ENCODE results near the gene FOXD2. TPM values are rescaled to one million over a fixed set of nuclear protein-coding genes. Genes with fewer than 3 reads are reported as not detected.

The FOXD2 gene
- total and polyA plus RNA-seq, 7 donors, result 0.04 to 0.13 (median 0.04) TPM

GRCh38 chr1:47442842-47443529, 5.1 kb downstream of the FOXD2 start:
- H3K27me3 ChIP-seq (ENCODE audit: insufficient read depth in 3 of 3, low read length in 2 of 3), result peaks cover 0 to 94% (median 66%) of the 10 kb centered on the region in 3 donors
- 70 to 80% (median 78%) methylated on average over 9 of the region's 9 CpGs for WGBS, 3 donors
- H3K36me3 ChIP-seq (ENCODE audit: insufficient read depth in 1 of 2, low read depth in 1 of 2), result no peaks in the 10 kb centered on the region
- no peak for TF ChIP-seq CTCF (IDR thresholded peaks at IDR 0.05)
- ATAC-seq, result no peak
- intact Hi-C loops (cut with DNase I), result no loop called here
- no peak for DNase-seq
- H3K9me3 ChIP-seq, result no peaks in the 10 kb centered on the region
- H3K4me3 ChIP-seq, result no peak overlapping the region
- H3K27ac ChIP-seq, result no peak overlapping the region
- peaks cover 5% of the 10 kb centered on the region for H3K4me1 ChIP-seq

- Histone ChIP-seq H3K36me3 (ENCODE audit: insufficient read depth in 1 of 2, low read depth in 1 of 2) (no peaks in the 10 kb centered on the region), H3K4me1 (peaks cover 5% of the 10 kb centered on the region), H3K27ac (no peak overlapping the region), H3K27me3 (ENCODE audit: insufficient read depth in 3 of 3, low read length in 2 of 3) (peaks cover 0 to 93% (median 65%) of the 10 kb centered on the region in 3 donors), H3K9me3 (no peaks in the 10 kb centered on the region), H3K4me3 (no peak overlapping the region)
- TF ChIP-seq CTCF (IDR thresholded peaks at IDR 0.05), result no peak
- DNase-seq, result no peak
- no peak for ATAC-seq
- intact Hi-C loops (cut with DNase I), result no loop called here
- WGBS, 3 donors, result 28 to 34% (median 31%) methylated on average over 45 of the region's 45 CpGs
These were observed 5.9 kb downstream of the FOXD2 start for GRCh38 chr1:47443530-47444296.

- WGBS, 3 donors, result 6 to 9% (median 7%) methylated on average over 15 of the region's 15 CpGs
- no peaks in the 10 kb centered on the region for H3K9me3 ChIP-seq
- DNase-seq, result no peak
- no peaks in the 10 kb centered on the region for H3K36me3 ChIP-seq (ENCODE audit: insufficient read depth in 1 of 2, low read depth in 1 of 2)
- ATAC-seq, result no peak
- H3K4me1 ChIP-seq, result peaks cover 5% of the 10 kb centered on the region
- TF ChIP-seq CTCF (IDR thresholded peaks at IDR 0.05), result no peak
- H3K4me3 ChIP-seq, result peak overlapping the region; percentile 48
- H3K27me3 ChIP-seq (ENCODE audit: insufficient read depth in 3 of 3, low read length in 2 of 3), result peaks cover 0 to 93% (median 60%) of the 10 kb centered on the region in 3 donors
- intact Hi-C loops (cut with DNase I), result no loop called here
- H3K27ac ChIP-seq, result no peak overlapping the region
These were observed 6.4 kb downstream of the FOXD2 start for GRCh38 chr1:47444297-47444561.

GRCh38 chr1:47444562-47445465, 7.0 kb downstream of the FOXD2 start:
- intact Hi-C loops (cut with DNase I), result no loop called here
- peaks cover 0 to 93% (median 61%) of the 10 kb centered on the region in 3 donors for H3K27me3 ChIP-seq (ENCODE audit: insufficient read depth in 3 of 3, low read length in 2 of 3)
- no peaks in the 10 kb centered on the region for H3K9me3 ChIP-seq
- no peaks in the 10 kb centered on the region for H3K36me3 ChIP-seq (ENCODE audit: insufficient read depth in 1 of 2, low read depth in 1 of 2)
- H3K27ac ChIP-seq, result no peak overlapping the region
- no peak for TF ChIP-seq CTCF (IDR thresholded peaks at IDR 0.05)
- H3K4me1 ChIP-seq, result peaks cover 5% of the 10 kb centered on the region
- peak in 3 of 4 donors; percentile 15 to 67 (median 38) for ATAC-seq
- H3K4me3 ChIP-seq, result peak overlapping the region; percentile 48
- WGBS, 3 donors, result 4 to 5% (median 4%) methylated on average over 69 to 73 of the region's 73 CpGs
- peak in 1 of 2 donors; percentile 58 for DNase-seq

All from psoas muscle (tissue), 8 donors.